ENCODE results near the gene ST3GAL2.

The ST3GAL2 gene

DNA sequence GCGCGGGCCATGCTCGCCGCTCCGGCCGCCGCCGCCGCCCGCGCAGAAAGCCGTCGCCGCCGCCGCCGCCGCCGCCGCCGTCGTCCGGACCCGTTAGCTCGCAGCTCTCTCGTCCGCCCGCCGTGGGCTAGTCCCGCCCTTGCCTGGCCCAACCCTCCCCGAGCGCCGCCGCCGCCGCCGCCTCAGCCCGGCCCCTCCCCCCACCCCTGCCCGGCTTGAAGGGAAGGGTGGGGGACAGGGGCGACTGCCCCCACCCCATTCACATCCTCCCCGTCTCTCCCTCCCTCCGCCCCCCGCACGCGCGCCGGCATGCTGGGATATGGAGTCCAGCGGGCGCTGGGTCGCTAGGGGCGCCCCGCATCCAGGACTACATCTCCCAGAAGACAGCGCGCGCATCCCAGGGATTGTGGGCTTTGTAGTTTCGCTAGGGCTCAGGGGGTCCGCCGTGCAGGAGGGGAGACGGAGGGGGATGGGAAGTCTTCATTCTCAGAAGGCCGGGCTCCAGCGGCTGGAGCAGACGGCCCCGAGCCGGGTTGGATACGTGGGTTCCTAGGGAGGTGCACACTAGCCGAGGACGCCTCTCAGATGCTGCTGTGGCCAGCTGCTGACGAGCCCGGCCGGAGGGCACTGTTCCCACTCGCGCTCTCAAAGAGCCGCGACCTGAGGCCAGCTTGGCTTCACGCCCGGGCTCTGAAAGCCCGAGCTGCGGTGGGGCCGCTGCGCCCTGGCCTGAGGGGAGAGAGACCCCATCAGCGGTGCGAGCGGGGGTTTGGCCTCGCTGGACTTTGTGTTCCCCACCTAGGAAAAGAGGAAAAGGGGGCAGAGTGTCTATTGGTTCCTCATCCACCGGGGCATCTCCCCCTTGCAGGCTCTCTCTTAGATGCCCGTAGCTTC is at the start of gene ST3GAL2:
Gene ST3GAL2 (minus strand): TSS at position 132 of the 894 bp plus-strand sequence. CDS start 40,570 bp downstream, outside the sequence.
- DNase-seq: peak; percentile 92

DNA sequence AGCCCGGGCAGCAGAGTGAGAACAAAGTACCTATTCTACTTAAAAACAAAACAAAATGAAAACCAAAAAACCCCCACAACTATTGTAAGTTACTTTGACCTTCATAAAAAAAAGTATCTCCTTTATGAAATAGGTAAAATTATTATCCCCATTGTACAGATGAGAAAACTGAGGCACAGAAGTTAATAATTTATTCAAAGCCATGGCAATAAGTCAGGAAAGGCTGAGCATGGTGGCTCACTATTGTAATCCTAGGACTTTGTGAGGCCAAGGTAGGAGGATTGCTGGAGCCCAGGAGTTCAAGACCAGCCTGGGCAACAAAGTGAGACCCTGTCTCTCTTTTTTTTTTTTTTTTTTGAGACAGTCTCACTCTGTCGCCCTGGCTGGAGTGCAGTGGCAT is 46.0 kb upstream of the ST3GAL2 start:
- no peak for DNase-seq

DNA sequence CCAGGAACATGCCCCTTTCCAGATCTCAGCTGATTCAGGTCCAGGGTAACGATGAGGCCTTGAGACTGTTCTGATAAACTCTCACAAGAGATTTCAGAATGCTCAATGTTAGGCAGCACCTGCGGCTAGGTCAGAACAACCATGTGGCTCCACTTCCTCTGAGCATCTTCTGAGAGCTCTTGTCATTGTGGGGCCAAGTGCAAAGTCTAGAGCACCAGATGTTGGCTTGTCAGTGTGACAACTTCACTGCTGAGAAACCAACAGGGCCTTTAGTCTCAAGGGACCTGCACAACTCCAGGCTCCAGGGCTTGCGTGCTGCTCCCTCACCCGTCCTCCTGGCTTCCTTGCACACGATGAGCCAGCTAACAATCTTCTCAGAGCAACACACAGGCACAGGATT is 44.5 kb upstream of the ST3GAL2 start:
- DNase-seq: no peak

- DNase-seq: no peak
Measured at GRCh38 chr16:70482624-70483023, 43.7 kb upstream of the ST3GAL2 start.

DNA sequence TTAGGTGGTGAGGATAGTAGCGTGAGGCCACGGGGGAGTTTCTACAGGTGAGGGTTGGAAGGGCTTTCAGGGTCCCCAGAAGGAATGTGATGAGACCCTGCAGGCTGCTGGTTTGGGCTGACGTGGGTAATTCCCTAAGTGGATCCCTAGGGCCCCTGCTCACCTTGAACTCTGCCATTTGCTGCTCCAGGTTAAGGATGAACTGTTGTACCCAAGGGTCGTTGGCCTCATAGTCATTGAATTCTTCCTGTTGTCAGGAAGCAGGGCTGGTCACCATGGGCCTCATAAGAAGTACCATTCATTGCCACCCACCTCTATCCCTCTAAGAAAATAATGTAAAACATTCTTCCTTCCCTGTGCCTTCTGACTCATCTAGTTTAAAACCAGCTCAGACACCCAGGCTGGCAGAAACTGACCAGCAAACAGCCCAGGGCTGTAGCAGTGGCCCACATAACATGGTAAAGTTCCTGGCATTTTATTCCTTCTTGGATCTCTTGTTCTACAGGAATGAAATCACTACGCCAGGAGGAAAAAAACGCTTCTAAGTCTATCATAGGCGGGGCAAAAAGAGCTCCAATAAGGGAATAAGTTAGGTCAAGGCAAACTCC is 43.1 kb upstream of the ST3GAL2 start:
- no peak for DNase-seq

DNA sequence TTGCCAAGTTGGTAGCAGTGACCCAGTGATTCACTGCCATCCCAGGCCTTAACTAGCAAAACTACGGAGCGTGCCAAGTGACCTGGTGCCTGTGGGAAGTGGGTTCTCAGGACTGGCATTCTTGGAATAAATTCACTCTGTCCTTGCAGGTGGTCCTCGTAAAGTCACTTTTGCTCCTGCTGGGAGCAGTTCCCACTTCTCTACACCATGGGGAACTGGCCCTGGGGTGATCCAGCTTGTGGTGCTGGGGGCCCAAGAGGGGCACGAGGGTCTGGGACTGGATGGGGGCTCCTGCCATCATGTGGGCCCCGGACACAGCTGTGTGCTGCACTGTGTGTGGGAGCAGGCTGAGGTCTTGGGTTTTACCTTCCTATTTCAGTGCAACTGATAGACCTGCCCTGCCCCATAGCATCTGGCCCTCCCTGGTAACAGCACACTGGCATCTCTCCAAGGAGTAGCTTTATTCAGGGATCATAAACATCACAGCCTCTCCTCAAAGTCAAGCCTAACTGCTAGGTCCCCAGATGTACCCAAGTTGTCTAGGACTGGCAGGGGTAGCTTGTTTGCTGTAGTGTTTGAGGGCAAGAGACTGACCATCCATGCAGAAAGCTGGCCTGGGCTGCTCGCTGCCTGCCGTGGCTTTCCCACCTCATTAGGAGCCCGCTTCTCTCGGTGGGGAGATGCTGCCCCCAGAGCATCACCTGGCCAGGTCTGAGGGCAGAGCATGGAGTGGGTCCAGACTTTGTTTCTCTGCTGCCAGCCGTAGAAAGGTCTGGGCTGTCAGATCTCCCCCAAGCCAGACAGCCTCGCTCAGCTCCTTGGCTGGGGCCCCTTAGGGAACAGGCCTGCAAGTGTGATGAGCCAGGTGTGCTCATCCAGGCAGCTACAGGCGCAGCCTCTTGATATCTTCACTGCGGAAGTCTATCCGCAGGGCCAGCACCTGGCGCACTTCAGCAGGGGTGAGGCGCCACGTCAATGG is 41.5 kb upstream of the ST3GAL2 start:
- DNase-seq: no peak

DNA sequence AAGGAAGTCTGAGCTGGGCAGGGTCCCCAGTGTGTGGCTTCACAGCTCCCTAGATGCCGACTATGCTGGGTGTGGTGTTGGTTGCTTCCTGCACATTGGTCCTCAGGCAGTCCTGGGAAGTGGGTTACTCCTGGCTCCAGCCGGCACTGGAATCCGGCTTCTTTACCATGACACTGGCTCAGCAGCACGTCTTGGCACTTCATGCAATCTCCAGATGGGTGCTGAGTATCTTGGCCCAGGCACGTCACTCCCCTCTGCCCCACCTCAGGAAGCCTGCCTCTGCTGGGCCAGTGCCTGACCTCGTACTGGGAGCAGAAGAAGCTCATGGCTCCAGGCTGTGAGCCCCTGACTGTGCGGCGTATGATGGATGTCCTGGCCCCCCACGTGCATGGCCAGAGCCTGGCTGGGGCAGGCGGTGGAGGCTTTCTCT is 40.0 kb upstream of the ST3GAL2 start:
- DNase-seq: no peak

- no peak for DNase-seq
Measured at GRCh38 chr16:70478169-70478568, 39.3 kb upstream of the ST3GAL2 start.

- DNase-seq: no peak
Measured at GRCh38 chr16:70476272-70477020, 37.5 kb upstream of the ST3GAL2 start.

GRCh38 chr16:70475054-70475871 is 36.4 kb upstream of the ST3GAL2 start:
- no peak for DNase-seq

DNA sequence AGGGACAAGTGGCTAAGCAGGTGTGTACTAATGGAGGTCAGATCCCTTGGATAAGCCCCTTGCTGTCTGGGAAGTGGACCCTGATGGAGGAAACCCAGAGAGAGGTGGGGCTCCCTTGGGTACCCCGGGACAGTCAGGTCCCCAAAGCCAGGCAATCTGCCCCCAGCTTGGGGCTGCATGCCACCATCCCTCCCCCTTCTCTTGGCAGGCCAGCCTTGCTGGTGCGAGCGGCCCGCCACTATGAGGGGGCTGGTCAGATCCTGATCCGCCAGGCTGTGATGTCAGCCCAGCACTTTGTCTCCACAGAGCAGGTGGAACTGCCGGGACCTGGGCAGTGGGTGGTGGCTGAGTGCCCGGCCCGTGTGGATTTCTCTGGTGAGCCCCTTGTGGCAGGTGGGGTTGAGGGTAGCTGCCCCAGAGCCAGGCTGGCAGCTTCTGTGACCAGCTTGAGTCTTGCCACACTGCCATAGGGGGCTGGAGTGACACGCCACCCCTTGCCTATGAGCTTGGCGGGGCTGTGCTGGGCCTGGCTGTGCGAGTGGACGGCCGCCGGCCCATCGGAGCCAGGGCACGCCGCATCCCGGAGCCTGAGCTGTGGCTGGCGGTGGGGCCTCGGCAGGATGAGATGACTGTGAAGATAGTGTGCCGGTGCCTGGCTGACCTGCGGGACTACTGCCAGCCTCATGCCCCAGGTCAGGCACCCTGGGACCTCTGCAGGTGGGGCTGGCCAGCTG is 35.6 kb upstream of the ST3GAL2 start:
- DNase-seq: no peak

GRCh38 chr16:70473446-70474319 is 34.8 kb upstream of the ST3GAL2 start:
- no peak for DNase-seq

DNA sequence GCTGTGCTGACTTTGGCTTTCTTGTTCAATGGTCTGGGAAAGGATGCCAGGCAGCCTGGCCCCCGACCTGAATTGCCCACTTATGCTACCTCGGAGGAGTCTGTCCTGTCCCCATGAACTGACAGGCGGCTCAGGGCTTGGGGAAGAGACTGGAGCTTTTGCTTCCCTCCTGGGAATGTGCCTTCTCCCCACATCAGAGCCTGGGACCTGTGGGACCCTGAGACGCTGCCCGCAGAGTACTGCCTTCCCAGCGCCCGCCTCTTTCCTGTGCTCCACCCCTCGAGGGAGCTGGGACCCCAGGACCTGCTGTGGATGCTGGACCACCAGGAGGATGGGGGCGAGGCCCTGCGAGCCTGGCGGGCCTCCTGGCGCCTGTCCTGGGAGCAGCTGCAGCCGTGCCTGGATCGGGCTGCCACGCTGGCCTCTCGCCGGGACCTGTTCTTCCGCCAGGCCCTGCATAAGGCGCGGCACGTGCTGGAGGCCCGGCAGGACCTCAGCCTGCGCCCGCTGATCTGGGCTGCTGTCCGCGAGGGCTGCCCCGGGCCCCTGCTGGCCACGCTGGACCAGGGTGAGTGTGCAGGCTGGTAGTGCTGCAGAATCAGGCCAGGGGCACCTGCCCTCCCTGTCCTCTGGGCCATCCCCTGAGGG is 34.0 kb upstream of the ST3GAL2 start:
- no peak for DNase-seq

GRCh38 chr16:70470927-70471341 is 32.0 kb upstream of the ST3GAL2 start:
- DNase-seq: no peak

DNA sequence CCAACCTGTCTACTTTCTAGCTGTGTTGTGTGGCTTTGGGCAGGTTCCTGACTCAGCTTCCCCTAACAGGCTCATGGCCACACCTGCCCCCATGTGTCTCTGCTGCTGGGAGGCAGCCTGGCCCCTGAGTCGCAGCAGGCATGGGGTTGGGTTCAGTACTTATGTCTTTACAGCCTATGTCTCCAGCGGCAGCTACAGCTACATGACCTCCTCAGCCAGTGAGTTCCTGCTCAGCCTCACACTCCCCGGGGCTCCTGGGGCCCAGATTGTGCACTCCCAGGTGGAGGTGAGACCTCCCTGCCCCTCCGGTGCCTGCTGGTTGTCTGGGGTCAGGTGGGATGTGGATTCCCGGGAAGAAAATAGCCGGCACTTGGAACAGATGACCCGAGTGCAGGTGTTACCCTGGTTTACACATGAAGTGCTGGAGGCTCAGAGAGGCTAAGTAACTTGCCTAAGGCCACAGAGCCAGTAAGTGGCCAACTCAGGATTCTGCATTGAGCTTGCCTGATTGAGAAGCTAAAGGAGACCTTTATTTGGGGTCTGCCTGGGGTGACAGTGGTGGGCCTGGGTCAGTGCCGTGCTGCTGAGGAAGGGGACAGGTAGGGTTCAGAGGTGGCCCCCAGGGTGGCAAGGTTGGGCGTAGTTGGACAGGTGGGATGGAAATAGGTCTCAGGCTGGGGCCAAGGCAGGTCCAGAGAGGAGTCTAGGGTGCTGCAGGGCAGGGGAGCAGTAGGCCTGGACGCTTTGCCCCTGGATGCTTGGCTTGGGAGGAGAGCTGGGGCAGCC is 31.4 kb upstream of the ST3GAL2 start:
- no peak for DNase-seq

DNA sequence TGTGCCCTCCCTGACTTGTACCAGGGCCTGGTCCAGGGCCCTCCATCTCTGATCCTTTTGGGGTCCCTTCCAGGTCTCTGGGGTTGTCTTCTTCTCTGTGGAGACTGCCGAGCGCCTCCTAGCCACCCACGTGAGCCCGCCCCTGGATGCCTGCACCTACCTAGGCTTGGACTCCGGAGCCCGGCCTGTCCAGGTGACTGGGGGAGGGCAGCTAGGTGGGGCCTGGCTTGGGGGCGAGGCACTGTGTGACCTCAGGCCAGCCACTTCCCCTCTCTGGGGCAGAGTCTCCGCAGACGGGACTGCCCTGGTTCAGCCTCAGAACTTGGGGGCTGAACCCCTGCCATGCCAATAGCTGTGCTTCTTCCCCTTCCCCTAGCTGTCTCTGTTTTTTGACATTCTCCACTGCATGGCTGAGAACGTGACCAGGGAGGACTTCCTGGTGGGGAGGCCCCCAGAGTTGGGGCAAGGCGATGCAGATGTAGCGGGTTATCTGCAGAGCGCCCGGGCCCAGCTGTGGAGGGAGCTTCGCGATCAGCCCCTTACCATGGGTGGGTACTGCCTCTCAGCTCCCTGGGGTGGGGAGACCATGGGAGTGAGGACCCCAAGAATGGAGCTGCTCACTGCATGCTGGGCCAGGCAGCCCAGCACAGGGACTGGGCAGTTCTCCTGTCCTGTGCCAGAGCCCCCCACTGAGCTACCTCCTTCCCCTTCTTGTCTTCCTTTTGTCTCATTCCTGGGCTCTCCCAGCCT is 30.1 kb upstream of the ST3GAL2 start:
- DNase-seq: no peak

DNA sequence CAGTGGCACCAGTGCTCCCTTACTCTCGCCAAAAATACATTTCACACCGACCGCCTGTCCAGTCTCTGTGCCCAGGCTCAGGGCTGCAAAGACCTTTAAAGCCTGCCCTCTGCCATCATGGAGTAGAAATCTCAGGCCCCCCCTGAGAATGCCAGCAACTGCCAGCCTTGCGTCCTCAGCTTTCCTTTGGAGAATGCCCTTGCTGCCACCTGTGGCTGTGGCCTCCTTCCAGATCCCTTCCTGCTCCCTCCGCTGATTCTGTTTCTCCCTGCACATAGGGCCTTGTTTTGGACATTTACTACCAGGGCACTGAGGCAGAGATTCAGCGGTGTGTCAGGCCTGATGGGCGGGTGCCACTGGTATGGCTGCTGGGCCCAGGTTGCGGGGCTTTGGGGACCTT is 28.7 kb upstream of the ST3GAL2 start:
- DNase-seq: no peak

DNA sequence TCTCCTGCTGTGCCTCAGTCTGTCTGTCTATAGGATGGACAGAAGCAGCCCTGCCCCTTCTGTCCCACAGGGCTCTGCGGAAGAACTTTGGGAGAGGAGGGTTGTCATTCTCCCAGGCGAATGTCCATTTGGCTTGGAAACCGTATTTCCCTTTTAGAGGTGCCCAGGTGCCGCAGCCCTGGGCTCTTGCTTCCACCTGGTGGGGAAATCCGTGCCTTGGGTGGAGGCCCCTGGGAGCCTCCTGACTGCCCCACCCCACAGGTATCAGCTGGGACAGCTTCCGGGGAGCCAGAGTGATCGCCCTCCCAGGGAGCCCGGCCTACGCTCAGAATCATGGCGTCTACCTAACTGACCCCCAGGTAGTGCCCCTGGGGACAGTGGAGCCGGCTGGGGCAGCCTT is 28.2 kb upstream of the ST3GAL2 start:
- no peak for DNase-seq
